ENCODE measurements around the gene FBXW11. TPM values are rescaled to one million over a fixed set of nuclear protein-coding genes. Genes with fewer than 3 reads are reported as not detected.

Gene FBXW11
- total RNA-seq, 1 donor from 2014 or later, result 52.7 TPM

DNA sequence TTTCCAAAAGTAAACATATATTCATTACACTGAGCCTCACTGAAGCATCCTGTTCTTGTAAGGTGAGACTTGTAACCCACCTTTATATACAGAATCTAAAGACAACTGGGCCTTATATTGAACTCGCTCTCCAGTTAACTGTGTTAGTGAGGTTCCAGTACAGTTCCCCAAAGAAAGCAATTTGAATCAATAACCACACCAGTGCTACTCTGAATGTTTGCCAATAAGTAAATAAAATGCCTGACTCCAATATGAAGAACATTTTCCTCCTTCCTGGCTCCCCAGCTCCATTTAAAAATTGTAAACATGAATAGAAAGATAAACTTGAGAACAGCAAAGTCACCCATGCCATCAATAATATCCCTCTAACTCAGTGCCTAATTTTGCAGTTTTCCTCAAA is 50.1 kb downstream of the FBXW11 start:
- no peak for DNase-seq
- no peak for TF ChIP-seq CTCF (IDR thresholded peaks at IDR 0.05)
- no peak overlapping the region for H3K27ac Mint-ChIP-seq
- no peaks in the 10 kb centered on the region for H3K9me3 Mint-ChIP-seq
- CTCF ChIA-PET, result no interaction called here
- H3K27me3 Mint-ChIP-seq, result no peaks in the 10 kb centered on the region
- ATAC-seq (ENCODE audit: low read depth), result no peak
- POLR2A ChIA-PET, result interaction anchor here (1.6 kb wide), 1 partner anchor 51 kb away, joined by 4 read pairs; the partner anchor contains the start of gene FBXW11
- peaks cover 84% of the 10 kb centered on the region for H3K4me1 Mint-ChIP-seq
- no peak overlapping the region for H3K4me3 Mint-ChIP-seq
- intact Hi-C loops (cut with micrococcal nuclease), result no loop called here
- H3K36me3 Mint-ChIP-seq (ENCODE audit: low read depth), result peaks cover 11% of the 10 kb centered on the region

DNA sequence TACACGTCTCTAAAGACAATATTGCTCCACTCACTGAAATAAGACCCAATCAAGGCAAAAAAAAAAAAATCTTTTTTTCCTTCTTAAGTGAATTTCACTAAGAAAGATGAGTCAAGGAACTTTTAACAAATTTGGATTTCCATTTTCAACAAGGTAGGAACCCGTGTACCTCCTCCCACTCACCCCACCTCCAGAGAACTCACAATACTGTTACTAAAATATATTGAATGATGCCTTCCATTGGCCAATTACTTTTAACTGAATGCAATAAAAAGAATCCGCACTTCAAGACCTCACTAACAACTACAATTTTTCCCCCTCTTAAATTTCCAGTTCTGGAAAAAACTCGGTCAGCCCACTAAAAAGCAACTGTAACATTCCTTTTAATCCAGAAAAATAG is 50.7 kb downstream of the FBXW11 start:
- ATAC-seq (ENCODE audit: low read depth) (no peak), DNase-seq (no peak)
- no peaks in the 10 kb centered on the region for H3K27me3 Mint-ChIP-seq
- H3K4me3 Mint-ChIP-seq, result no peak overlapping the region
- no peak for TF ChIP-seq CTCF (IDR thresholded peaks at IDR 0.05)
- no peak overlapping the region for H3K27ac Mint-ChIP-seq
- H3K4me1 Mint-ChIP-seq, result peaks cover 82% of the 10 kb centered on the region
- ChIA-PET POLR2A (no interaction called here), CTCF (no interaction called here)
- H3K36me3 Mint-ChIP-seq (ENCODE audit: low read depth), result peaks cover 11% of the 10 kb centered on the region
- intact Hi-C loops (cut with micrococcal nuclease), result no loop called here
- H3K9me3 Mint-ChIP-seq, result no peaks in the 10 kb centered on the region

DNA sequence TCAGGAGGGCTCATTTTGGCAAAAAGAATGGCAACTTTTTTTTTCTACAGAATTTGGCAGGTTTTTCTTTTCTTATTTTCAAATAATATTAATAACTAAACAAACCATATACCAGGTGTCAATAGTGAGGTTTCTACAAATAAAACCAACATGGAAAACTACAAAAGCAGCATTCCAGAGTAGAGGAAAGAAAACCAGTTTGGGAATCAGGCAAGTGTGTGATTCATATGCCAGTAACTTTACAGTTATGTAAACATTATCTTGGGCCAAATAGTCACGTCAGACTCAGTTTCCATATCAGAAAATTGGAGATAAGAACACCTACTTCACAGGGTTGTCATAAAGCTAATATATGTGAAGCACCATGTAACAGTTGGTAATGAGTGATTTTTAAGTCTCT is 51.7 kb downstream of the FBXW11 start:
- no peak for ATAC-seq (ENCODE audit: low read depth)
- ChIA-PET CTCF (no interaction called here), POLR2A (no interaction called here)
- peaks cover 5% of the 10 kb centered on the region for H3K36me3 Mint-ChIP-seq (ENCODE audit: low read depth)
- peaks cover 76% of the 10 kb centered on the region for H3K4me1 Mint-ChIP-seq
- no peak overlapping the region for H3K4me3 Mint-ChIP-seq
- TF ChIP-seq CTCF (IDR thresholded peaks at IDR 0.05), result no peak
- H3K27ac Mint-ChIP-seq, result no peak overlapping the region
- H3K27me3 Mint-ChIP-seq, result no peaks in the 10 kb centered on the region
- DNase-seq, result no peak
- intact Hi-C loops (cut with micrococcal nuclease), result no loop called here
- H3K9me3 Mint-ChIP-seq, result no peaks in the 10 kb centered on the region

GRCh38 chr5:171953860-171954701 is 52.4 kb downstream of the FBXW11 start:
- ChIA-PET POLR2A (no interaction called here), CTCF (no interaction called here)
- intact Hi-C loops (cut with micrococcal nuclease), result no loop called here
- TF ChIP-seq CTCF (IDR thresholded peaks at IDR 0.05), result no peak
- DNase-seq (no peak), ATAC-seq (ENCODE audit: low read depth) (no peak)
- Mint-ChIP-seq H3K36me3 (ENCODE audit: low read depth) (peaks cover 3% of the 10 kb centered on the region), H3K4me1 (peaks cover 77% of the 10 kb centered on the region), H3K4me3 (no peak overlapping the region), H3K9me3 (no peaks in the 10 kb centered on the region), H3K27me3 (no peaks in the 10 kb centered on the region), H3K27ac (no peak overlapping the region)

DNA sequence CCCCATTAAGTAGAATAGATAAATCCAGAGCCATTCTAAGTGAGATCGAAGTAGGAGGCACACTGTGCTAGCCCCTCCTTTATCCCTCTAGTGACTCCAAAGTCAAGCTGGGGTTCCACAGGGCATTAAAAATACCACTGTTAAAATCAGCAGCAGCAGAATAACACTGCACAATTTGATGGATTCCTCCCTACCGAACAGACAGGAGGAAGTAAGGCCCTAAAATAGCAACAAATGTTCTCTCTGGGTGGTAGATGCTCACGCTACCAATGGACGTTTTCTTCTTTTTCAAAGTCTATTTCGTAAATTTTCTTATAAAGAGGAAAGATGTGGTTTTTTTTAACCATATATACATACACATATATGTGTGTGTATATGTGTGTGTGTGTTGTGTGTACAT is 54.4 kb downstream of the FBXW11 start:
- H3K4me1 Mint-ChIP-seq, result peaks cover 66% of the 10 kb centered on the region
- no peak overlapping the region for H3K27ac Mint-ChIP-seq
- ChIA-PET CTCF (no interaction called here), POLR2A (no interaction called here)
- no peak overlapping the region for H3K4me3 Mint-ChIP-seq
- DNase-seq (no peak), ATAC-seq (ENCODE audit: low read depth) (no peak)
- no peaks in the 10 kb centered on the region for H3K27me3 Mint-ChIP-seq
- no peak for TF ChIP-seq CTCF (IDR thresholded peaks at IDR 0.05)
- intact Hi-C loops (cut with micrococcal nuclease), result no loop called here
- peaks cover 3% of the 10 kb centered on the region for H3K36me3 Mint-ChIP-seq (ENCODE audit: low read depth)
- H3K9me3 Mint-ChIP-seq, result no peaks in the 10 kb centered on the region
